ENCODE data around the gene ZBTB49.

The ZBTB49 gene

DNA sequence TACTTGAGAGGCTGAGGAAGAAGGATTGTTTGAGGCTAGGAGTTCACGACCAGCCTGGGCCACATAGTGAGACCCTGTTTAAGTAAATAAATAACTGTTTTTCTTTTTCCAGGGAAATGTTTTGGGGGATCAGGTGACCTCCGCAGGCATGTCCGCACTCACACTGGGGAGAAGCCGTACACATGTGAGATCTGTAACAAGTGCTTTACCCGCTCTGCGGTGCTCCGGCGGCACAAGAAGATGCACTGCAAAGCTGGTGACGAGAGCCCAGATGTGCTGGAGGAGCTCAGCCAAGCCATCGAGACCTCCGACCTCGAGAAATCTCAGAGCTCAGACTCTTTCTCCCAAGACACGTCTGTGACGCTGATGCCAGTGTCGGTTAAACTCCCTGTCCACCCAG lies 30.5 kb downstream of the ZBTB49 start:
- ChIA-PET CTCF (interaction anchor here (1.2 kb wide), 1 partner anchor 15 kb away, joined by 3 read pairs; no protein-coding TSS in a partner anchor), POLR2A (no interaction called here)
- TF ChIP-seq, protein P1, sequence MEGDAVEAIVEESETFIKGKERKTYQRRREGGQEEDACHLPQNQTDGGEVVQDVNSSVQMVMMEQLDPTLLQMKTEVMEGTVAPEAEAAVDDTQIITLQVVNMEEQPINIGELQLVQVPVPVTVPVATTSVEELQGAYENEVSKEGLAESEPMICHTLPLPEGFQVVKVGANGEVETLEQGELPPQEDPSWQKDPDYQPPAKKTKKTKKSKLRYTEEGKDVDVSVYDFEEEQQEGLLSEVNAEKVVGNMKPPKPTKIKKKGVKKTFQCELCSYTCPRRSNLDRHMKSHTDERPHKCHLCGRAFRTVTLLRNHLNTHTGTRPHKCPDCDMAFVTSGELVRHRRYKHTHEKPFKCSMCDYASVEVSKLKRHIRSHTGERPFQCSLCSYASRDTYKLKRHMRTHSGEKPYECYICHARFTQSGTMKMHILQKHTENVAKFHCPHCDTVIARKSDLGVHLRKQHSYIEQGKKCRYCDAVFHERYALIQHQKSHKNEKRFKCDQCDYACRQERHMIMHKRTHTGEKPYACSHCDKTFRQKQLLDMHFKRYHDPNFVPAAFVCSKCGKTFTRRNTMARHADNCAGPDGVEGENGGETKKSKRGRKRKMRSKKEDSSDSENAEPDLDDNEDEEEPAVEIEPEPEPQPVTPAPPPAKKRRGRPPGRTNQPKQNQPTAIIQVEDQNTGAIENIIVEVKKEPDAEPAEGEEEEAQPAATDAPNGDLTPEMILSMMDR (IDR thresholded peaks at IDR 0.05; ENCODE audit: control extremely low read depth, extremely low read depth, low read depth, missing control alignments), result no peak
- no peak for DNase-seq (ENCODE audit: extremely low spot score)

DNA sequence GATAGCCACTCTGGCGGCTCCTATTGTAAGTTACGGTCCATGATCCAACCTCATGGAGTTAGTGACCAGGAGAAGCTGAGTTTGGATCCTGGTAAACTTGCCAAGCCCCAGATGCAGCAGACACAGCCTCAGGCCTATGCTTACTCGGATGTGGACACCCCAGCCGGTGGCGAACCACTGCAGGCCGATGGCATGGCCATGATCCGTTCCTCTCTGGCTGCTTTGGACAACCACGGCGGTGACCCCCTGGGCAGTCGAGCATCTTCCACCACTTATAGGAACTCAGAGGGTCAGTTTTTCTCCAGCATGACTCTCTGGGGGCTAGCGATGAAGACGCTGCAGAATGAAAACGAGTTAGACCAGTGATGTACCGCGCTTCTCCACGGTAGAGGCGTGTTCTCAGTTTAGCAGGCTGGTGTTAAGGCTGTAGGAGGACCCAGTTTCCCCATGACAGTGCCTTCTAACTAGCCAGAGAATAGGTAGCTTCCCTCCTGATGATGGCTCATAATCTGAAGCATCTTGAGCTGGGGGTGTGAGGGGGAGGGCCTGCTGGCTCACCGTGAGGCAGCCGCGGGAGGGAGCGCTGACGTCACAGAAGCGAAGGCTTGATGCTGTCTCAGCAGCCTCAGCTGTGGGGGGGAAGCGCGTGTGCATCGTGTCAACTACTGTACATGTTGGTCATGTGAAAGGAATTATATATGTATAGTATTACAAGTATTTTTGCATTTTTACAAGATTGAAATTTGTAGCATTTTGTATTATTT lies 31.1 kb downstream of the ZBTB49 start:
- DNase-seq (ENCODE audit: extremely low spot score), result no peak
- TF ChIP-seq, protein P1 (IDR thresholded peaks at IDR 0.05; ENCODE audit: control extremely low read depth, extremely low read depth, low read depth, missing control alignments), result no peak
- CTCF ChIA-PET, result interaction anchor here (1.2 kb wide), 1 partner anchor 15 kb away, joined by 3 read pairs; no protein-coding TSS in a partner anchor
- POLR2A ChIA-PET, result no interaction called here

DNA sequence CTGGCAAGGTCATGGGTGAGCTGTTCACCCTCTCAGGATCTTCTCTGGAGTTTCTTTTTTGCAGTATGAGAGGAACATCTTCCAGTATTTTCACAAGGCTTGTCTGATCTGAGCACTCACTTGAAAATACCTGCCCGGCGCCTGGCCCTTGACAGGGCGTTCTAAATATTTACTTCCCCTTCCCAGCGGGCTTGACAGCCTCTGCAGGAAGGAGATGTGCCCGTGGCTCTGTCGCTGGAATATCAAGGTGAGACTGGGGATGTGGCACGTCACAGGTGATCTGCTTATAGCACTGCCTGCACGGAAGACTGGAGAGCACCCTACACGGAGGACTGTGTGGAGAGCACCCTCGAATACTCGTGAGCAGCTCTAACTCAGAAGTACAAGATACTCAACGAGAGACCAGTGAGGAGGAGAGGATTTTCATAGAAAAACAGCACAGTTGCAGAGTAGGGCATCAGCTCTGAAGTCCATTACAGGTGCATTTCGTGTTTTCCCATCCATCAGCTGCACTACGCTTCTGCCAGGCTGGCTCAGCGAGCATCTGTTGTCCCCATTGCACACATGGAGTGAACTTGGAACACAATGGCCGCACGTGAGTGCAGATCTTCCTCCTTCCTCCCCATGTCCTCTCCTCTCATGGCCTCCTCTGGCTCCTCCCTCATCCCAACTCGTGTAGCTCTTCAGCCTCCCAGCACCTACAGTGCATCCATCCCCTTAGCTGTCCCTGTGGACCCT lies 32.1 kb downstream of the ZBTB49 start:
- CTCF ChIA-PET, result interaction anchor here (1.0 to 1.8 kb wide), 3 partner anchors 13 to 14 kb away, joined by 3 to 5 read pairs (median 5); no protein-coding TSS in a partner anchor
- DNase-seq (ENCODE audit: extremely low spot score), result no peak
- TF ChIP-seq, protein P1 (IDR thresholded peaks at IDR 0.05; ENCODE audit: control extremely low read depth, extremely low read depth, low read depth, missing control alignments), result no peak
- POLR2A ChIA-PET, result no interaction called here

DNA sequence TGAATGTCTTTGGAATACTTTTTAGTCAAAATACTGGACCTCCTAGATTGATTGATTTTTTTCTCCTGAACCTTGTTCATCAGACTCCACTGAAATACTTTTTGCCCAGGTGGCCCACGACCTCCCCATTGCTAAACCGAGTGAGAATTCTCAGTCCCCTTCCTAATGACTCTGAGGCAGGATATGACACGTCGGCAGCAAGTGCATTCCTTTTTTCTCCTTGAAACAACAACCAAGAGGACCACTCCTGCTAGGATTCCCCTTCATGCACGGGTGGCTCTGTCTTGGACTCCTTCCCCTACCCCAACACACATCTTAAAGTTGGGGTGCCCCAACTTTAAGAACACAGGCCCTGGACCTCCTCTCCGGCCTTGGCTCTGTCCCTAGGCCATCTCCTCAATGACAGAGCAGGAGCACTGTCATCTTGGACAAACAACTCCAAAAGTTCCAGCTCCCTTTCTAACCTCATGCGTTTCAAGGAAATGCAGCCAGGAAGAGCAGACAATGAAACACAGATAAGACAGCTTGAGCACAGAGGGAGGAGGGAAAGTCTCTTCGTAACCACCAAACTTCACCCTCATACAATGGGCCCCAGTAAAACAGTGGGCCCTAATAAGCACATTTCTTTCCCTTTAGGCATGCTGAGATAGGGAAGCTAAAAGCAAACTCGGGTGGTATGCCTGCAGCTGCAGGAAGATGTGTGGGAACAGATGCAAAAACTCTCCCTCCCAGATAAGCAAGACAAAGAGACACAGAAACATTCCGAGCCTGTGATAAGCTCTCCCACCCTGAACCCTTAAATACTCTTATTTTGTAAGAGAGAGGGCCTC lies 33.9 kb downstream of the ZBTB49 start:
- POLR2A ChIA-PET, result no interaction called here
- CTCF ChIA-PET, result interaction anchor here (1.3 to 2.6 kb wide), 6 partner anchors 9 to 101 kb away, joined by 3 to 19 read pairs (median 4); no protein-coding TSS in a partner anchor
- TF ChIP-seq, protein P1 (IDR thresholded peaks at IDR 0.05; ENCODE audit: control extremely low read depth, extremely low read depth, low read depth, missing control alignments), result no peak
- no peak for DNase-seq (ENCODE audit: extremely low spot score)

DNA sequence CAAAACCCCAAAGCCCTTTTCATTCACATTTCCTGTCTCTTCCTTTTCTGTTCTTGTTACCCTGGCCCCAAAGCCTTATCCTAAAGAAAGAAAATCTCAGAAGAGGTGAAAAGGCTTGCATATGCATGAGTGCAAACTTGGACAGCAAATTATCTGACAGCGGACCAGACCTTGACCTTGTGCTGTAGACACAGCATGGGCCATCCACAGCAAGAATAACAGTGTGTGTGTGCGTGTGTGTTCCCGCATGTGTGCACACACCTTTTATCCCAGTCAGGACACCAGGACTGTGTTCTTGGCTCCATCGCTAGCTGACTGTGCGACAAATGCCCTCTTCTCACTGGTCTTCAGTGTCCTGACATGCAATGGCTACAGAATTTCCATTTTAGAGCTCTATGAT lies 35.3 kb downstream of the ZBTB49 start:
- TF ChIP-seq, protein P1 (IDR thresholded peaks at IDR 0.05; ENCODE audit: control extremely low read depth, extremely low read depth, low read depth, missing control alignments), result no peak
- ChIA-PET POLR2A (no interaction called here), CTCF (interaction anchor here (0.6 to 2.6 kb wide), 5 partner anchors 10 to 89 kb away, joined by 3 to 19 read pairs (median 5); no protein-coding TSS in a partner anchor)
- no peak for DNase-seq (ENCODE audit: extremely low spot score)

DNA sequence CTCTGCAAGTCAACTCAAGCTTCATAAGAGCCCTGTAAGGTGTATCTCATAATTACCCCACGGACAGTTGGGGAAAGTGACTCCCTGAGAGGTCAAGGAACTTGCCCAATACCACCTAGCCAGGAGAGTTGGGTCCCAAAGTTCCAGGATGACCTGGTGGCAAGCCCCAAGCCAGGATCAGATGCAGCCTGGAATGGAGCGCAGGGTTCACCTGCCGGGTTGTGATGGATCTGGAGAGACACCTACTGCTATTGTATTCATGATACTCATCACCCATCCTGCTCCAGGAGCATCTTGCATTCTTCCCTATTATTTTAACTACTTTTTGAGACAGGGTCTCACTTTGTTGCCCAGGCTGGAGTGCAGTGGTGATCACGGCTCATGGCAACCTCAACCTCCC lies 36.1 kb downstream of the ZBTB49 start:
- CTCF ChIA-PET, result interaction anchor here (0.6 to 2.6 kb wide), 2 partner anchors 9 to 90 kb away, joined by 3 to 19 read pairs; no protein-coding TSS in a partner anchor
- TF ChIP-seq, protein P1 (IDR thresholded peaks at IDR 0.05; ENCODE audit: control extremely low read depth, extremely low read depth, low read depth, missing control alignments), result no peak
- POLR2A ChIA-PET, result no interaction called here
- no peak for DNase-seq (ENCODE audit: extremely low spot score)

Data from GM10248 (cell line).